HS-27A (cell line): Measurements from ENCODE around the gene ICAM2.
"Not testable (repeated sequence)": the region's sequence is repeated elsewhere in the genome, so short reads cannot be mapped to it uniquely, and the experiment has no call there.

Experiments used
- DNase-seq: peaks from one replicate; pipeline ENCODE4 v3.0.0-alpha.2; 2012; ENCODE audit warnings: low read depth, missing footprints

Gene ICAM2

GRCh38 chr17:64009571-64010402 lies 10.6 kb downstream of the ICAM2 start:
- no peak for DNase-seq

- no peak for DNase-seq
These were observed 11.6 kb downstream of the ICAM2 start for GRCh38 chr17:64008830-64009229.

- DNase-seq, result no peak
These were observed 12.1 kb downstream of the ICAM2 start for GRCh38 chr17:64008346-64008745.

- no peak for DNase-seq
These were observed 12.6 kb downstream of the ICAM2 start for GRCh38 chr17:64007838-64008282.

- not testable (repeated sequence) for DNase-seq
These were observed 13.2 kb downstream of the ICAM2 start for GRCh38 chr17:64007089-64007837.

GRCh38 chr17:64006361-64007088 lies 13.9 kb downstream of the ICAM2 start:
- no peak for DNase-seq

GRCh38 chr17:64005734-64006167 lies 14.7 kb downstream of the ICAM2 start:
- no peak for DNase-seq

- DNase-seq, result no peak
These were observed 15.3 kb downstream of the ICAM2 start for GRCh38 chr17:64004903-64005733.

GRCh38 chr17:64004218-64004770 lies 16.1 kb downstream of the ICAM2 start:
- DNase-seq, result no peak

GRCh38 chr17:64003526-64004121 lies 16.8 kb downstream of the ICAM2 start:
- no peak for DNase-seq

GRCh38 chr17:64002658-64003525 lies 17.5 kb downstream of the ICAM2 start:
- DNase-seq, result no peak

- no peak for DNase-seq
These were observed 18.5 kb downstream of the ICAM2 start for GRCh38 chr17:64001763-64002529.

GRCh38 chr17:64001091-64001579 lies 19.3 kb downstream of the ICAM2 start:
- DNase-seq, result no peak

- DNase-seq, result no peak
These were observed 20.5 kb downstream of the ICAM2 start for GRCh38 chr17:63999680-64000531.

- DNase-seq, result no peak
These were observed 21.4 kb downstream of the ICAM2 start for GRCh38 chr17:63998721-63999679.

GRCh38 chr17:63998050-63998720 lies 22.2 kb downstream of the ICAM2 start, which contains the start of gene PRR29:
TSS of gene PRR29 (plus strand) at chr17:63998351. CDS start at chr17:63998365, 14 bp downstream.
- DNase-seq, result no peak
